HG03342 (cell line): ENCODE measurements around the gene SCEL.

Experiments
- ATAC-seq: cut with Tn5 transposase; IDR thresholded peaks from one replicate; pipeline ENCODE4 v1.9.1; 2021; ENCODE audit warnings: mild to moderate bottlenecking, moderate library complexity; ENCODE audit not compliant: unreplicated experiment

Gene SCEL

GRCh38 chr13:77548594-77548993 is 13.1 kb downstream of the SCEL start:
- no peak for ATAC-seq

- no peak for ATAC-seq
Measured at GRCh38 chr13:77554069-77554468, 18.6 kb downstream of the SCEL start.

- no peak for ATAC-seq
Measured at GRCh38 chr13:77555246-77555645, 19.7 kb downstream of the SCEL start.

- no peak for ATAC-seq
Measured at GRCh38 chr13:77558016-77558415, 22.5 kb downstream of the SCEL start.

- ATAC-seq: no peak
Measured at GRCh38 chr13:77563111-77563510, 27.6 kb downstream of the SCEL start.

GRCh38 chr13:77565635-77566034 is 30.1 kb downstream of the SCEL start:
- peak; percentile 73 for ATAC-seq

GRCh38 chr13:77571956-77572355 is 36.5 kb downstream of the SCEL start:
- ATAC-seq: no peak

- ATAC-seq: no peak
Measured at GRCh38 chr13:77574096-77574495, 38.6 kb downstream of the SCEL start.

- ATAC-seq: no peak
Measured at GRCh38 chr13:77579959-77580358, 44.5 kb downstream of the SCEL start.

- ATAC-seq: no peak
Measured at GRCh38 chr13:77580748-77581147, 45.2 kb downstream of the SCEL start.

GRCh38 chr13:77583581-77583980 is 48.1 kb downstream of the SCEL start:
- no peak for ATAC-seq

GRCh38 chr13:77584106-77584505 is 48.6 kb downstream of the SCEL start:
- ATAC-seq: no peak

GRCh38 chr13:77595166-77595810 is 59.8 kb downstream of the SCEL start:
- ATAC-seq: no peak

GRCh38 chr13:77596777-77597176 is 61.3 kb downstream of the SCEL start:
- no peak for ATAC-seq

GRCh38 chr13:77599351-77599750 is 63.8 kb downstream of the SCEL start:
- no peak for ATAC-seq

GRCh38 chr13:77600701-77601100 is 65.2 kb downstream of the SCEL start:
- no peak for ATAC-seq

- ATAC-seq: no peak
Measured at GRCh38 chr13:77611068-77611467, 75.6 kb downstream of the SCEL start.

- ATAC-seq: no peak
Measured at GRCh38 chr13:77616027-77616426, 80.5 kb downstream of the SCEL start.

- no peak for ATAC-seq
Measured at GRCh38 chr13:77619655-77620054, 84.1 kb downstream of the SCEL start.

- ATAC-seq: no peak
Measured at GRCh38 chr13:77620138-77620537, 84.6 kb downstream of the SCEL start.

GRCh38 chr13:77623806-77624205 is 88.3 kb downstream of the SCEL start:
- ATAC-seq: no peak

GRCh38 chr13:77628170-77628569 is 92.7 kb downstream of the SCEL start:
- ATAC-seq: no peak

- no peak for ATAC-seq
Measured at GRCh38 chr13:77637588-77637987, 102.1 kb downstream of the SCEL start.
